T1000 (cell line): ENCODE measurements around the gene CLASP1.
"Not testable (repeated sequence)": the region's sequence is repeated elsewhere in the genome, so short reads cannot be mapped to it uniquely, and the experiment has no call there.

ENCODE experiments used
- DNase-seq: peaks from one replicate; lab custom pipeline; 2025; ENCODE audit warnings: mixed read lengths; lab: John Stamatoyannopoulos, UW

Gene CLASP1

DNA sequence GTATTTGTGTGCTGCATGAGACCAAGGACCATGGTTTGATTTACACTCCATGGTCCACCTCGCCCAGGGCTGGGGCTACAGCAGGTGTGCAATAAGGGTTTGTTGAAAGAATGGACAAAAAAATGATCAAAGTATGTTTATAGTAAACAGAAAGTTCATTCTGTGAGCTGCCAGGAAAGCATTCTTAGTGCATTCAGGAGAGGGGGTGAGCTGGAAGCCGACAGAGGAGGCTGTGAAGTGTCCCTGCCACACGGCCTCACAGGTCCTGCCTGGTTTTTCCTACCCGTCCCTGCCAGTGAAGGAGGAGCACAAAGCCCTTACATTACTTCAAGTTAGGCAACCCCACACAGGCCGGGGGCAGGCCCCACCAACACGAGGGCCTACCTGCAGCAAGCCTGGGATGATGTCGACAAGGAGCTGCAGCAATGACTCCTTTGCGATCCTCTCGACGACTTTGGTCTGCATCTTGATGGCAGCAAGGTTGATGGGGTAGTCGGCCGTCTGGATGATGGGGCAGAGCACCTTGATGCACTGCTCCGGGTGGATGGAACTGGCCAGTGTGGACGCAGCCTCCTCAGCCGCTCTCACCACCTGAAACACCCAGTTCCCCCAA, 301.0 kb downstream of the CLASP1 start:
- no peak for DNase-seq

DNA sequence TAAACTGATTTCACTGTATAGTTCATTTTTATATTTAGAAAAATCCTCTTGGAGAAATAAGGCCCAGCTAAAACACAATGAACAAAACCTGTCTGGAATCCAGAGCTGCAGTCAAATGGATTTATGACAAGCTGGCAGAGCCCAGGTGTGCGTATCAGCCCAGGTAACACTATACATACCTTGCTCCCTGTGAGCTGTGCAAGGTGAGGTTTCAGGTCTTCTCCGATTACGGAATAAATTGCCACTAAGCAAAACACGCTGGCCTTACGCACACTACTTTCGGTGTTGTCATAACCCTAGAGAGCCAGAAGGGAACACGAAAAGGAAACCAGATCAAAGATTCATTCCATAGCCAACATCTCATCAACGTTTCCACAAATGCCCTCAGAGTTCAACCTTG, 302.4 kb downstream of the CLASP1 start:
- no peak for DNase-seq

DNA sequence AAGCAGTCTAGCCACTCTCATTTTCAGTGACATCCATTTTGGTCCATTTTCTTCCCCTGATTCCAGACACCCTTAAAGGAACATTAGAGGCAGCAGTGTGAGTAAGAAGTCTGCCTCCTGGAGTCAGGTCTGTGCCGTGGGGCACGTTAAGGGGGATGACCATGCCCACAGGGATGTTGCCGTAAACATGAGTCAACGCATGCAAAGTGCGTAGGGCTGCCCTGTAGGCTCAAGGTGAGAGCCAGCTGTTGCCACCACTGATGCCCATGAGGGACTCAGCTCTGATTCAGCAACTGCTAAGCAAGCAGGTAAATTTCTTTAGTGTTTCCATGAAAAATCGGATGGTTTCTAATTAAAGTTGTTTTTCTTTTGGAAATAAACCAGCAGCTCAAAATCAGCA, 302.9 kb downstream of the CLASP1 start:
- DNase-seq = no peak

DNA sequence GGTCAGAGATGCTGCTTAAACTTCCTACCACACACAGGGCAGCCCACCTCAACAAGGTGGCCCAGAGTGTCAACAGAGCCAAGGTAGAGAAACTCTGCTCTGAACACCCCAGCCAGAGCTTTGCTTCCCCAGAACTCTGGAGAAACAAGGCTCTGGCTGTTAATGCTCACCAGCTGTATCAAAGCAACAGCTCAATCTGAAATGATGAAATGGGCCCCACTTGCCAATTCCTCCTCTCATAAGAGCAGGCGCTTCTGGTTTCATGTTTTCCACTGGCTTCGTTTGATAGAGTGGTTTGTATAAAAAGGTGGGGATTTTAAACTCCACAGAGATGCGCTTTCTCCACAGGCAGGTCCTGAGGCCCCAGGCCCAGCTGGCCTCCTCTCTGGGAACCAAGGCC, 303.4 kb downstream of the CLASP1 start:
- DNase-seq = no peak

DNA sequence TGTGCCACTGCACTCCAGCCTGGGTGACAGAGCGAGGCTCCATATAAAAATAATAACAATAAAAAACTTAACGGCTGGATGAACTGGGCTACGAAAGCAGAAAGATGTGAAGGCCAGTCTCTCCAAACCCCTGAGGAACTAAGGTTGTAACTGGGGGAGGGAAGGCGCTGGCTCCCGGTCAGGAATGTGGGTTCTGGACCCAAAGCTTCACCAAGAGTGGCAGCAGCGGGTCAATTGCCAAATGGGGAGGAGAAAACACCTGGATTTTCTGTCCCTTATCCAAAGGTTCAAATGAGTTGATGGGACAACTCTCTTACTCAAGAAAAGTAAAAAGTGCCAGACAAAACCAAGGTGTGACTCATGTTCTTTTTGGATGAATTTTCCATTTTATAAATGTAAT, 304.2 kb downstream of the CLASP1 start:
- DNase-seq = no peak

DNA sequence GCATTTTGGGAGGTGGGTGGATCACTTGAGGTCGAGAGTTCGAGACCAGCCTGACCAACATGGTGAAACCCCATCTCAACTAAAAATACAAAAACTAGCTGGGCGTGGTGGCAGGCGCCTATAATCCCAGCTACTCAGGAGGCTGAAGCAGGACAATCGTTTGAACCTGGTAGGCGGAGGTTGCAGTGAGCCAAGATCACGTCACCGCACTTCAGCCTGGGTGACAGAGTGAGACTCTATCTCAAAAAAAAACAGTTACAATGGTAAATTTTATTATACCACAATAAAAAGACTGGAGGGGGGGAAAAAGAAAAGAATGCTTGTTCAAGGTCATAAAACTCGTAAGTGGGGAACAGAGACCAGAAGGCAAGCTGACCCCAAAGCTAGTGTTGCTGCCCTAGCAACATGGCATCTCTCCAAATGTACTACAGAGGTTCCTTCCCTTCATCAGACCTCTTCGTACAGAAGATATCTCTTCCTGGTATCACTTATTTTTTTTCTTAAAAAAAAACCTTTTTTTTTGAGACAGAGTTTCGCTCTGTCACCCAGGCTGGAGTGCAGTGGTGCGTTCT, 305.3 kb downstream of the CLASP1 start:
- not testable (repeated sequence) for DNase-seq

DNA sequence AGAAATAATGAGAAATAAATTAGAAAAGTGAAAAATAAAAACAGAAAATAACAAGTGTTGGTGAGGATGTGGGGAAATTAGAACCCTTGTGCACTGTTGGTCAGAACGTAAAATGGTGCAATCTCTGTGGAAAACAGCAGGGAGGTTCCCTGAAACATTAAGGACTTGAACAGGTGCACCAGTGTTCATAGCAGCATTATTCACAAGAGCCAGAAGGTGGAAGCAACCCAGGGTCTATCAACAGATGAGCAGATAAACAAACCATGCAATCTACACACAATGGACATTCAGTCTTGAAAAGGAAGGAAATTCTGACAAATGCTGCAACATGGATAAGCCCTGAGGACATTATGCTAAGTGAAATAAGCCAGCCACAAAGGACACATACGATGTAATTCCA, 306.1 kb downstream of the CLASP1 start:
- no peak for DNase-seq

DNA sequence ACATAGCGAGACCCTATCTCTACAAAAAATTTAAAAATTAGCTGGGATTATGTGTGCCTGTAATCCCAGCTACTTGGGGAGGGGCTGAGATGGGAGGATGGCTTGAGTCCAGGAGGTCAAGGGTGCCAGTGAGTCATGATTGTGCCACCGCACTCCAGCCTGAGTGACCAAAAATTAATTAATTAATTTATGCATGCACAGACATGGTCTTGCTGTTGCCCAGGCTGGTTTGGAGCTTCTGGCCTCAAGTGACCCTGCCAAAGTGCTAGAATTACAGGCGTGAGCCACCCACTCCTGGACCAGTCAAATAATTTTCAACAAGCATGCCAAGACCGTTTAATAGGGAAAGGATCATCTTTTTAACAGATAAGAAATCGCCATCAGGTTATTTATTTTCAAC, 306.5 kb downstream of the CLASP1 start:
- no peak for DNase-seq

DNA sequence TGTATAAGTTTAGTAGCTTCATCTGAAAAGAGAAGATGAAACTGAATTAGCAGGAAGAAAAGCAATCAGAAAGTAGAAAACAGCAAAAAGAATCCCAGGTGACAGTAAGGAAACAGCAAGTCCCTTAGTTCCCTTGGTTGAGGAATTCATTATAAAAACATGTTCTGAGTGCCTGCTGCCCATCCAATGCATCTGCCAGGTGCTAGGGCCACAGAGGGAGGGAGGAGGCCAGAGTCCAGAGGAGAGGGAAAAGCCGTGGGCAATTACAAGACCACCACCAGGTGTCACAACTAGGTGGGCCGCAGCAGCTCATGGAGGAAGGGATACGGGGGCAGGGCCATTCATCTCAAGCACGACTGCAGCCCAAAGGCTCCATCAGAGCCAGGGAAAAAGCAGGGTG, 308.3 kb downstream of the CLASP1 start:
- DNase-seq = no peak

DNA sequence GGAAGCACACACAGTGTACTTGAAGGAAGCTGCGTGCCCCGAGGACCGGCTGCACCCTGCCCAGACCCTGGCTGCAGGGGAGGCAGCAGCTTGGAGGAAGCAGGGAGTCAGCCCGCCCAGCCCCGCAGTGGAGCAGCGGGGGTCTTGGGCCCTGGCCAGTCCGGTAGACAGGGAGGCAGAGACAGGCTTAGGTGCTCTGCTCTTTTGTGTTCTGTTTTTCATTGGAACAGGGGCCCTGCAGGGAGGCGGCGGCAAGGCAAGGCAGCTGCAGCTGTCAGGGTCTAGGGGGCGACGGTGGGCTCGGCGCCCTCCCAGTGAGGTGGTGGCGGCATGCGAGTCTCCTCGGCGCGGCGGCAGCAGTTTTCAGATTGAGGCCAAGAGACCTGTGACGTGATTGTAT, 311.0 kb downstream of the CLASP1 start:
- no peak for DNase-seq

DNA sequence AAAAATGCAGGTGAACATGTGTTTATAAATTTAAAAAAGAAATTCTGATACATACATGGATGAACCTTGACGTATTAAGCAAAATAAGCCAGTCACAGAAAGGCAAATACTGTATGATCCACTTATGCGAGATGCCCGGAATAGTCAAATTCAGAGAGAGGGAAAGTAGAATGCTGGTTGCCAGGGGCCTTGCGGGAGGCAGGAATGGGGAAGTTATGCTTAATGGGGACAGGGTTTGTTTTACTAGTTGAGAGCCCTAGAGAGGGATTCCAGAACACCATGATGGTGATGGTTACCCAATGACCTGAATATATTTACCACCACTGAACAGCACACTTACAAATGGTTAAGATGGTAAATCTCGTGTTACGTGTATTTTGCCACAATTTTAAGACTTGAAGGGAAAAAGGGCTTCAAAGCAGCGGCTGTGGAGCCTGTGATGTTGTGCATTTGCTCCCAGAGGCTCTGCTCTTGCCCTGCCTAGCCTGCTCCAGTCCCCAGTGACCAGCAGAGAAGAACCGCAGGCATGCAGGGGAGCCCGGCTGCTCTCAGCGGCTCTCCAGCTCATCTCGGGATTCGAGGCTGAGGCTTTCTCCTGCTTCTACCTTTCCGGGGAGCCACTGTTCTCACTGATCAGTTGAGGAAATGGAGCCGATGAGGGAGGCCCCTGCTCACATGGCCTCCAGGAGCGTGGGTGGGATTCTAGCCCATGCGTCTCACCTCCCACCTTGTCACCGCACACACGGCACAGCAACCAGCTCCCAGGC, 312.6 kb downstream of the CLASP1 start:
- DNase-seq = no peak

DNA sequence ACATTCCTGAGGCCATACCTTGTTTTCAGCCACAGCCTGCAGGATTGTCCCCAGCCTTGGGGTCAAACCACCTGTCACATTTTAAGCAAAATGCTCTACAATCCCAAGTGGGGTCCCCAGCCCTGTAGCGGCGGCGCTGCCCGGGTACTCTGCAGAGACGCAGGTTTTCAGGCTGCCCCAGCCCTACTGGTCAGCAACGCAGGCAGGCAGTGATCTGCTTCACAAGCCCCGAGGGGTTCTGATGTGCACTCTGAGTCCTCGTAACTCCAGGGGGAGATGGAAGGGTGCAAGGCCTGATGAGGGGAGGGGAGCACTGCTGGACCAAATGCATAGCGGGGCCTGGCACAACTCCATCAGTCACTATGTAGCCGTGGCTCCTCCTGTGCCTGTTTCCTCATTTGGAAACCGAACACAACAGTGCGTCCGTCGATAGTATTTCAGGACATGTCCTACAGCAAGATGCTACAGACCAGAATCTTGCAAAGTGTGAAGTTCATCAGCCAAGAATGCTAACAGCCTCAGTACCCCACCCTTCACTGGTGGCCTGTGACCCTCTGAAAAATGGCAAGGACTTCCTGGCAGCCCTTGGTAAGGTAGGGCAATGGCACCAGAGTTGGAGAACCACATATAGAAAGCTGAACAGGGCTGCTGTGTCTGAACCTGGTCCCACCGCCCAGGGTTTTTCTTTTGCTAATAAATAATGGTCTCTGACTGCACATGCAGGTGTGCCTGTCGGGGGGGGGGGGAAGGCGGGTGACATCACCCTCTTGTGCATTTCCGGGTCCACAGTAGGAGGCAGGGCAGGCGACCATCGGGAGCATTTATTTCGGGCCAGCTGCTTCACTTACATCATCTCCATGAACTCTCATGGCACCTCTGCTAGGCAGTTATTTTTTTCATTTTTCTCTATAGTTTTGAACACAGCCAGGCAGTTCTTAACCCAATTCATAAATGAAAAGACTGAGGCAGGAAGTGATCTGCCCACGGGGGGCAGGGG, 313.7 kb downstream of the CLASP1 start:
- no peak for DNase-seq

DNA sequence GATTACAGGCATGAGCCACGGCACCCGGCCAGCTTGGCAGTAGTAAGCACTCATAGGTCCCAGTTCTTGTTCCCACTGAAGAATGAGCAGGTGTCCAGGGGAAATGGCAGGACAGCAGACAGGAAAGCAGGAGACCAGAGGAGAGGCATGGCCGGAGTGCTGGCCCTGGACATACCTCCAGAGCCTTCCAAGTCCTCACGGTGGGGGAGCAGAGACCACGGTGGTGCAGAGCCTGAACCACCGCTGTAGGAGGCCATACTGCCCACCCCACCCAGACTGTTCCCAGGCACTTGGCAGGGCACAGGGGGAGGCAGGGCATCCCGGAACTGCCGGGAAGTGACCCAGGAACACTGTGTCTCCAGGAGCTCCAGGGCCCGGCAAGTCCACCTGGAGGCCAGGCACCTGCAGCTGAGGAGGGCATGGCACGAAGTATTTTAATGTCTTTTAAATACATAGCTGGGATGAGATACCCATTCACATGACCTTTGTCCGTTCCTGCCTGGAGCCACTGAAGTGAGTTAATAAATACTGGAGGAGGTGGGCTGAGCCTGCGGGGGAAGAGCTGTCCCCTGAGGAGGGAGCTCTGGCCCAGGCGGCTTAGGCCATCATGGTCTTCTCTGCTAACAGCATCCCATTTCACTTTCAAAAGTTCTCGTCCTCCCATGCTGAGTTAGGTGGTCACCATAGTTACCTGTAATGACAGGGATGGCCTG, 314.5 kb downstream of the CLASP1 start:
- no peak for DNase-seq

DNA sequence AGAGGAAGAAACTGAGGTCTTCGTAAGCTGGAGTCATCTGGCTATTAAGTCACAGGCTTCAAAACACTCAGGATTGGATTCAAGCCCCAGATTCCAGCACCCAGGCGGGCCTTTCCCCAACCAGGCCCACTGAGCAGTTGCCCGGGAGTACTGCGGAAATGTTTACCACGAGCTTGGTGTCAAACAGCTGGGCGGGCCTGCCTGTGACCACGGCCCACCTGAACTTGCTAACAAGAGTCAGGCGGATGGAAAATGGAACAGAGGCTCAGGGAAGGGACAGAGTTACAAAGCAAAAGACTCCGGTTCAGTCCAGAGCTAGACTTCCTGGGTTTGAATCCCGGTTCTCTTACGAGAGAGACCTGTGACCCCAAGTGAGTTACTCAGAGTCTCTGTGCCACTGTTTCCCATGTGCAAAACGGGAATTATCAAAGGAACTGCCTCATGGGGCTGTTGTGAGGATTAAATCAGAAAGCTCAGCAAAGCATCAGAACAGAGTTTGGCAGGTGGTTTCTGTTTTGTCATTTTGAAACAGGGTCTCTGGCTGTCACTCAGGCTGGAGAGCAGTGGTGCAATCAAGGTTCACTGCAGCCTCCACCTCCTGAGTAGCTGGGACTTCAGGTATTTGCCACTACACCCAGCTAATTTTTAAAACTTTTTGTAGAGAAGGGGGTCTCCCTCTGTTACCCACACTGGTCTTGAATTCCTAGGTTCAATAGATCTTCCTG, 315.3 kb downstream of the CLASP1 start:
- DNase-seq = no peak

DNA sequence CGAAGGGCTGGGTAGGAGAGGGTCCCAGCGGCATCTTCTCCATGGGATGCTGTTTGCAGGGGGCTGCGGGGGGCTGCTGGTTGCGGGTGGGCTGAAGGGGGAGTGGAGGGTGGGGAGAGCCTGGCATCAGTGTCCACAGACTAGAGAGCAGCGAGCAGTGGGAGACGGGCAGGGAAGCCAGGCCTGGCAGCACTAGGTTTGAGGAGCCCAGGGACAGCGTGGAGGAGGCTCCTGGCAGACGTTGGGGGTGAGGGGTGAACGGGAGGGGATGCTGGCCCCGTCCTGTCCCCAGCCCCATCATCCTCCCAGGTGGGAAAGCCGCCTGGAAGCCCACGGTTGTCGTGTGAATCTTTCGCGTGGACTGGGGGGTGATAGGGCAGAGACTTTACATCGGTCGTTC, 316.0 kb downstream of the CLASP1 start:
- no peak for DNase-seq

DNA sequence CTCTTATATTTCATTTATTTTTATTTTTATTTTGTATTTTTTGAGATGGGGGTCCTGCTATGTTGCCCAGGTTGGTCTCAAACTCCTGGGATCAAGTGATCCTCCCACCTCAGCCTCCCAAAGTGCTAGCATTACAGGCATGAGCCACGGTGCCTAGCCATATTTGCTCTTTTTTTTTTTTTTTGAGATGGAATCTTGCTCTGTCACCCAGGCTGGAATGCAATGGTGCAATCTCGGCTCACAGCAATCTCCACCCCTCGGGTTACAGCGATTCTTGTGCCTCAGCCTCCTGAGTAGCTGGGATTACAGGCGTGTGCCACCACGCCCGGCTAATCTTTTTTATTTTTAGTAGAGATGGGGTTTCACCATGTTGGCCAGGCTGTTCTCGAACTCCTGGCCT, 317.9 kb downstream of the CLASP1 start:
- not testable (repeated sequence) for DNase-seq

DNA sequence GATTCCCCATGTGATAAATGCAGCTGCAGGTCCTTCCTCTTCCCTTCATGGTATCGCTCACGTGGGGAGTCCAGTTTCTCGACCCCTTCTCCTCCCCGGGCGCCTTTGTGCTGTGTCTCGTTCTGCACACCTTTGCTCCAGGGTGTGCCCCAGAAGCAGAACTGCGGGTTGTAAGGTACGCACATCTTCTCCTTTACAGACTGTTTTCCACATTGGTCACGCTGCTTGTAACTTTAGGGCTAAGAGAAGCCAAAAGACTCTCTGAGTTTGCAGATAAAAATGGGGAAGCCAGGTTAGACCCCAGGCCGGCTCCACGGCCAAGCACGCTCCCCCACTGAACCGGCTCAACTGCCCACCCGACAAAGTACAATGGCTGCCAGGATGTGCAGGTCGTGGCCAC, 318.3 kb downstream of the CLASP1 start:
- DNase-seq = no peak

DNA sequence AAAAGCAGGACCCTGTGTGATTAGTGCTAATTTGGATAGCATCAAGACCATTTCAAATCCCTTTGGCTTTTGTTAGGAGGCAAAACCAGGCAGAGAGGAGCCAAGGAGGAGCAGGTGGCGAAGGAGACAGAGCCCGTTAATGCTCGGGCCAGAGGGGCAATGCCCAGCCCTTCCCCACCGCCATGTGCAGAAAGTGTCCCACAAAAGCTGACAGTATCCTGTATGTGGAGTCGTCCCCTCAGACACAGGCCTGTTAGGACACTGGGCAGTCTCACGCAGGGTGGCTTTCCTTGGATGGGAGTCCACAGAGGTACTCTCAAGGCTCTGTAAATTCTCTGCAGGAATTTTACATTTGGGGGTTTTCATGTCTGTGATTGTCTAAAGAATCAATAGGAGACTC, 319.5 kb downstream of the CLASP1 start:
- DNase-seq = no peak

DNA sequence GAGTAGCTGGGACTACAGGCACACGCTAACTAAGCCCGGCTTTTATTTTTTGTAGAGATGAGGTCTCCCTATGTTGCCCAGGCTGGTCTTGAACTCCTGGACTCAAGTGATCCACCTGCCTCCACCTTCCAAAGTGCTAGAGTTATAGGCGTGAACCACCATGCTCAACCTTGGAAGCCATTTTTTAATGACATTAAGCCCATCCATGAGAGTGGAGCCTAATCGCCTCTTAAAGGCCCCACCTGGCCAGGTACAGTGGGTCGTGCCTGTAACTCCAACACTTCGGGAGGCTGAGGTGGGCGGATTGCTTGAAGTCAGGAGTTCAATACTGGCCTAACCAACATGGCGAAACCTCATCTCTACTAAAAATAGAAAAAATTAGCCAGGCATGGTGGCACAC, 322.6 kb downstream of the CLASP1 start:
- no peak for DNase-seq

DNA sequence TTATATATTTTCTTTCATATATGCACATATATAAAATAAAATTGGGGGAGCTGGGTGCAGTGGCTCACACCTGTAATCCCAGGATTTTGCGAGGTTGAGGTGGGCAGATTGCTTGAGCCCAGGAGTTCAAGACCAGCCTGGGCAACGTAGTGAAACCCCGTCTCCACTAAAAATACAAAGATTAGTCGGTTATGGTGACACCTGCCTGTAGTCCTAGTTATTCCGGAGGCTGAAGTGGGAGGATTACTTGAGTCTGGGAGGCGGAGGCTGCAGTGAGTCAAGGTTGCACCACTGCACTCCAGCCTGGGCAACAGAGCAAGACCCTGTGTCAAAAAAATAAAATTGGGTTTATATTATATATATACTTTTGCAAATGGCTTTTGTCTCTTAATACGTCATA, 324.7 kb downstream of the CLASP1 start:
- DNase-seq = no peak

DNA sequence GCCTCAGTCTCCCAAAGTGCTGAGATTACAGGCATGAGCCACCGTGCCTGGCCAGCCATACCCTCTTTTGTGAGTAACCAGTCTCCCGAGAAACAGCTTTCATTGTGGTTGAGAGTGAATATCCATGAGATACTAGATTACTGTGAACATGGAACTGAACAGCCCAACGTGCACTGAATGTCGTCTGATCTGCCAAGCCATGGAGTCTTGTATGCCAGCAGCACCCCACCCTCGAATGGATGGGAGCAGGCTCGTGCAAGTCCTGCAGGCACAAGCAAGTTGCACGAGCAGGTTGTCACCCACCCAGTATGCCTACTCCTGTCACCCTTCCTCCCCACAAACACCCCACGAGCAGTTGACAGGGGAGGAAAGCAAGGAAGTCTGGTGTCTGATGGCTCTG, 327.8 kb downstream of the CLASP1 start:
- no peak for DNase-seq
